ENCODE measurements around the gene GPR35.

Gene GPR35

DNA sequence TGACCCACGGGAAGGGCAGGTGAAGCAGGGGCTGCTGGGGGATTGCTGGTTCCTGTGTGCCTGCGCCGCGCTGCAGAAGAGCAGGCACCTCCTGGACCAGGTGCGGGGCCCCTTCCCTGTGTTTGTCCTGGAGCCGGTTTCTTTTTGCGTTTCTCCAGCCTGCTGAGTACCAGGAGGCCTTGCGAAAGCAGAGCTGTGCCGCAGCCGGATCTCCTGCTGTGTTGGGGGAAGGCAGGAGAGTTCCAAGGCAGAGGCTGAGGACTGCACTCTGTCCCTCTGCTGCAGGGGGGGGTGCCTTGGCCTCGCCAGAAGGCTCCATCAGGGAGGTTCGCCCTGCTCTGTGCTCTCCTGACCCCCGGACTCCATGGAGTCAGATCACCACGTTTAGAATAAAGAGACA is 35.9 kb upstream of the GPR35 start:
- no peak overlapping the region for H3K4me3 ChIP-seq (replicated peaks; ENCODE audit: low read depth, low read length)
- TF ChIP-seq, protein P1, sequence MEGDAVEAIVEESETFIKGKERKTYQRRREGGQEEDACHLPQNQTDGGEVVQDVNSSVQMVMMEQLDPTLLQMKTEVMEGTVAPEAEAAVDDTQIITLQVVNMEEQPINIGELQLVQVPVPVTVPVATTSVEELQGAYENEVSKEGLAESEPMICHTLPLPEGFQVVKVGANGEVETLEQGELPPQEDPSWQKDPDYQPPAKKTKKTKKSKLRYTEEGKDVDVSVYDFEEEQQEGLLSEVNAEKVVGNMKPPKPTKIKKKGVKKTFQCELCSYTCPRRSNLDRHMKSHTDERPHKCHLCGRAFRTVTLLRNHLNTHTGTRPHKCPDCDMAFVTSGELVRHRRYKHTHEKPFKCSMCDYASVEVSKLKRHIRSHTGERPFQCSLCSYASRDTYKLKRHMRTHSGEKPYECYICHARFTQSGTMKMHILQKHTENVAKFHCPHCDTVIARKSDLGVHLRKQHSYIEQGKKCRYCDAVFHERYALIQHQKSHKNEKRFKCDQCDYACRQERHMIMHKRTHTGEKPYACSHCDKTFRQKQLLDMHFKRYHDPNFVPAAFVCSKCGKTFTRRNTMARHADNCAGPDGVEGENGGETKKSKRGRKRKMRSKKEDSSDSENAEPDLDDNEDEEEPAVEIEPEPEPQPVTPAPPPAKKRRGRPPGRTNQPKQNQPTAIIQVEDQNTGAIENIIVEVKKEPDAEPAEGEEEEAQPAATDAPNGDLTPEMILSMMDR (IDR thresholded peaks at IDR 0.05; ENCODE audit: low read depth, low read length, missing control alignments), result no peak
- DNase-seq (ENCODE audit: extremely low read depth, low read depth), result no peak

DNA sequence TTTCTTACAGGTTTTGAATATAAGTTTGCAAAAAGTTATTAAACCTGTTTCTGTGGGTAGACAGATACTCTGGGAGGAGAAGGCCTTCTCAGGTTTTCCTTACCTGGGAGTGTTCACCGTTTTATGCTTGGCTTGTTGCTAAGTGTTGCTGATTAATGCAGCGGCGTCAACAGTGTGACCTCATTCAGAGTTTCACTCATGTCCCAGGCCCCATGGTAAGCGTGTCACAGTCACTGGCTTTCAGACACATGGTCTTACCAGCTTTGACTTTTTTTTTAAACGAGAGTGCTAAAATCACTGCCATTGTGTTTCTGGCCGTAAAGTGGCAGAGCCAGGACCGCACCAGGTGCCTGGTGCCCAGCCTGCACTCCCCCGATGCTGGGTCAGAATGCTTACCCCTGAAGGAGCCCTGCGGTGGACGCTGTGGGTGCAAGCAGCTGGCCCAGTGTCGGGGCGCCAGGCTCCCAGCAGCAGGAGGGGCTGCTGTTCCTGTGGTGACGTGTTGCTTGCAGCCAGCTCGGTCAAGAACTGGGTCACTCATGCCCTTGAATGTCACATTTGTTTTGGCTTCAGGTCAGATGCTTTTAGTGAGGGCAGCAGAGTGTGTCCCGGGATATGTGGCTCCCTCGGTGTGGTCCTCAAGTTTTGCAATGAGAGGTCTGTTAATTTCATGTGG is 35.3 kb upstream of the GPR35 start:
- H3K4me3 ChIP-seq (replicated peaks; ENCODE audit: low read depth, low read length), result no peak overlapping the region
- DNase-seq (ENCODE audit: extremely low read depth, low read depth), result no peak
- TF ChIP-seq, protein P1 (IDR thresholded peaks at IDR 0.05; ENCODE audit: low read depth, low read length, missing control alignments), result no peak

DNA sequence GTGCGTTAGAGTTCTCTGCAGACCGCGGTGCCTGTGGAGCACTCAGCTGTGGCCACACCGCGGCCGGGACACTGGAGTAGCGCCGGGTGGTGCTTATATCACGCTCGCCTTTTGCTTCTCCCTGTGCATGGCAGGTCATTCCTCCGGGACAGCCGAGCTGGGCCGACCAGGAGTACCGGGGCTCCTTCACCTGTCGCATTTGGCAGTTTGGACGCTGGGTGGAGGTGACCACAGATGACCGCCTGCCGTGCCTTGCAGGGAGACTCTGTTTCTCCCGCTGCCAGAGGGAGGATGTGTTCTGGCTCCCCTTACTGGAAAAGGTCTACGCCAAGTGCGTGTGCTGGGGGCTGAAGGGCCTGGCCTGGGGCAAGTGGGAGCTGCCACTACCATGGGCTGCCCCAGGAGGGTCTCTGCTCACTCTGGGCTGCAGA is 34.6 kb upstream of the GPR35 start:
- TF ChIP-seq, protein P1 (IDR thresholded peaks at IDR 0.05; ENCODE audit: low read depth, low read length, missing control alignments), result no peak
- DNase-seq (ENCODE audit: extremely low read depth, low read depth), result no peak
- H3K4me3 ChIP-seq (replicated peaks; ENCODE audit: low read depth, low read length), result no peak overlapping the region

DNA sequence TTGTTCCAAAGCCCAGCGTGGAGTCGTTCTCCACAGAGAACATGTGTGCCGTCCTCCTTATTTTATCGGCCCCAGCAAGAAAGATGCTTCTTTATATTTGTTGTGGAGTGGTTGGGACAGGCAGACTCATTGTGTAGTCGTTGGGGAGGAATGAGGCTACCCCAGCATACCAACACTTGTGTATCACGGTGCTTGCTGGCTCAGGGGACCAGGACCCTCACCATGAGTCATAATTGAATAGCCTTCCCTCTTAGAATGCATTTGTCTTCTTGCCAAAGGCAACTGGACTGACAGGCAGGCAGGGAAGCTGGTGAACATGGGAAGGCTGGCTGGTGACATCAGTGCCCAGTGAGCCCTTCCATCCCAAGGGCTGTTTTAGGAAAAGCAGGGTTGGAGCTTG is 34.1 kb upstream of the GPR35 start:
- TF ChIP-seq, protein P1 (IDR thresholded peaks at IDR 0.05; ENCODE audit: low read depth, low read length, missing control alignments), result no peak
- no peak overlapping the region for H3K4me3 ChIP-seq (replicated peaks; ENCODE audit: low read depth, low read length)
- DNase-seq (ENCODE audit: extremely low read depth, low read depth), result no peak

DNA sequence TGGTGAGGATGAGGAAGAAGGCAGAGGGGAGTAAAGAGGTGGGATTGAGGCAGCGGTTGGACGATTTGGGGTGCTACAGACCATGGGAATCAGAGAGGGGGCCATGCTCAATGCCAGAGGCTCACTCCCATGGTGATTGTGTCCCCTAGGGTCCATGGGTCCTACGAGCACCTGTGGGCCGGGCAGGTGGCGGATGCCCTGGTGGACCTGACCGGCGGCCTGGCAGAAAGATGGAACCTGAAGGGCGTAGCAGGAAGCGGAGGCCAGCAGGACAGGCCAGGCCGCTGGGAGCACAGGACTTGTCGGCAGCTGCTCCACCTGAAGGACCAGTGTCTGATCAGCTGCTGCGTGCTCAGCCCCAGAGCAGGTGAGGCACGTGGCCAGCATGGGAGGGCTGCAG is 33.5 kb upstream of the GPR35 start:
- H3K4me3 ChIP-seq (replicated peaks; ENCODE audit: low read depth, low read length), result no peak overlapping the region
- TF ChIP-seq, protein P1 (IDR thresholded peaks at IDR 0.05; ENCODE audit: low read depth, low read length, missing control alignments), result no peak
- no peak for DNase-seq (ENCODE audit: extremely low read depth, low read depth)

DNA sequence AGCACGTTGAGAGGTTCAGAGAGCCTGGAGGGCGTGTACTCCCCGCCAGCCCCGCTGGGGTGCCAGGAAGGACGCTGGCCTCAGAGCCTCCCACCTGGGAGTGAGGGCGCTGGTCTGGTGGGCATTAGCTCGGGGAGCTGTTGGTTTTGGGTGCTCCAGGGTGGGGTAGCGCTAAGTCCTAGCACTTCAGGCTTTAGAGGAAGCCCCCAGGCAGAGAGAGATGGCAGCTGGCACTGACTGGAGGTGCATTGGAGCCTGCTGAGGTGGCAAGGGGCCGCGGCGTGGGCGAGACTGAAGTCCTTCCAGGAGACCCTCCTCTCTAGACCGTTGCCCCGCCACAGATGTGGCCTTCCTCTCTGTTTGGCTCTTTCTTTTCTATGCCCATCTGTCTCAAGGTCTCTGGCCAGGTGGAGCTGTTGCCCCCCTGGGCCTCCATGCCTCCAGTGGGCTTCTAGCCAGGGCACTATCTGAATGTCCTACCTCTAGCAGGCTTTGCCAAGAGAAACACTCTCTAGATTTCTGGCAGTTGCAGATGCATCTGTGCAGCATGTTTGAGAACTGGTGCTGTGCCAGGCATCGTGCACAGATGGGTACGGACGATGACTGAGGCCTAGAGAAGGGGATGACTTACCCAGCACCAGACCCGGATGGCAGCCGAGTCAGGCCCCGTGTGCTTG is 32.1 kb upstream of the GPR35 start:
- DNase-seq (ENCODE audit: extremely low read depth, low read depth), result no peak
- H3K4me3 ChIP-seq (replicated peaks; ENCODE audit: low read depth, low read length), result no peak overlapping the region
- TF ChIP-seq, protein P1 (IDR thresholded peaks at IDR 0.05; ENCODE audit: low read depth, low read length, missing control alignments), result no peak

Measured in HFF-Myc (cell line).